OCI-LY3 (cell line): Measurements from ENCODE around the gene ZNF160.
"Not testable (repeated sequence)": the region's sequence is repeated elsewhere in the genome, so short reads cannot be mapped to it uniquely, and the experiment has no call there.

Experiments
- H2AFZ ChIP-seq: fragments of 200-600, 300-600 bp; shearing (Covaris generic); 2 replicates; pipeline ENCODE4 v1.6.0; 2014; ENCODE audit warnings: antibody characterized with exemption, low read depth, low read length
- H3K27ac ChIP-seq: fragments of 200-600, 300-600 bp; sonication (generic); 2 replicates; pipeline ENCODE4 v1.5.1; 2014; ENCODE audit warnings: mild to moderate bottlenecking, low read length, moderate library complexity, mixed read lengths
- H3K27me3 ChIP-seq: fragments of 200-600, 300-600 bp; sonication (generic); 2 replicates; pipeline ENCODE4 v1.6.1; 2014; ENCODE audit warnings: low read depth, low read length, mixed read lengths
- H3K36me3 ChIP-seq: fragments of 200-600, 300-600 bp; sonication (generic); replicated peaks from 2 replicates; pipeline ENCODE3; 2014; ENCODE audit warnings: low read depth, low read length, mixed read lengths
- H3K4me1 ChIP-seq: fragments of 300-600, 200-600 bp; sonication (generic); 2 replicates; pipeline ENCODE4 v1.6.1; 2014; ENCODE audit warnings: low read length, mixed read lengths
- H3K4me2 ChIP-seq: fragments of 200-600, 300-600 bp; sonication (generic); 2 replicates; pipeline ENCODE4 v1.6.1; 2014; ENCODE audit warnings: low read length, mixed read lengths
- H3K4me3 ChIP-seq: fragments of 300-600, 200-600 bp; sonication (generic); 2 replicates; pipeline ENCODE4 v1.5.1; 2014; ENCODE audit warnings: antibody characterized with exemption, mild to moderate bottlenecking, low read length, moderate library complexity
- H3K79me2 ChIP-seq: fragments of 300-600, 200-600 bp; shearing (Covaris generic); 2 replicates; pipeline ENCODE4 v1.6.1; 2014; ENCODE audit warnings: mild to moderate bottlenecking, low read length, mixed read lengths
- H3K9ac ChIP-seq: fragments of 300-600, 200-600 bp; shearing (Covaris generic); 2 replicates; pipeline ENCODE4 v1.6.0; 2014; ENCODE audit warnings: mild to moderate bottlenecking, low read length, moderate library complexity
- H3K9me3 ChIP-seq: fragments of 200-600, 300-600 bp; shearing (Covaris generic); 2 replicates; pipeline ENCODE4 v1.6.1; 2014; ENCODE audit warnings: low read length, mixed read lengths; ENCODE audit not compliant: insufficient read depth
- H4K20me1 ChIP-seq: fragments of 200-600, 300-600 bp; sonication (generic); 2 replicates; pipeline ENCODE4 v1.6.1; 2016; ENCODE audit warnings: low read length, mixed read lengths; ENCODE audit not compliant: insufficient read depth
- CTCF ChIP-seq: fragments of 200-600, 300-600 bp; sonication (generic); IDR thresholded peaks from 2 replicates; pipeline ENCODE4 v1.5.1; 2014; ENCODE audit warnings: antibody characterized with exemption, low read length, low read depth
- EZH2phosphoT487 ChIP-seq: fragments of 200-600 bp; shearing (Covaris generic); IDR thresholded peaks from 2 replicates; pipeline ENCODE4 v1.6.1; 2018; ENCODE audit warnings: antibody characterized with exemption, mixed run types, low read depth

ZNF160 gene

GRCh38 chr19:53102206-53102755, 941 bp downstream of the ZNF160 start:
- no peak overlapping the region for H2AFZ ChIP-seq
- peak overlapping the region; percentile 94 for H3K4me3 ChIP-seq
- H3K27ac ChIP-seq: peak overlapping the region; percentile 43; the same call in 1 of the 2 replicates
- H3K4me1 ChIP-seq: peaks cover 11% of the 10 kb centered on the region
- peaks cover 32% of the 10 kb centered on the region for H4K20me1 ChIP-seq
- no peaks in the 10 kb centered on the region for H3K9me3 ChIP-seq
- H3K79me2 ChIP-seq: peaks cover 57% of the 10 kb centered on the region
- peak overlapping the region; percentile 97 for H3K4me2 ChIP-seq
- H3K27me3 ChIP-seq: no peaks in the 10 kb centered on the region
- peaks cover 34% of the 10 kb centered on the region for H3K36me3 ChIP-seq
- TF ChIP-seq EZH2phosphoT487: no peak
- TF ChIP-seq CTCF: no peak
- H3K9ac ChIP-seq: peak overlapping the region; percentile 93

DNA sequence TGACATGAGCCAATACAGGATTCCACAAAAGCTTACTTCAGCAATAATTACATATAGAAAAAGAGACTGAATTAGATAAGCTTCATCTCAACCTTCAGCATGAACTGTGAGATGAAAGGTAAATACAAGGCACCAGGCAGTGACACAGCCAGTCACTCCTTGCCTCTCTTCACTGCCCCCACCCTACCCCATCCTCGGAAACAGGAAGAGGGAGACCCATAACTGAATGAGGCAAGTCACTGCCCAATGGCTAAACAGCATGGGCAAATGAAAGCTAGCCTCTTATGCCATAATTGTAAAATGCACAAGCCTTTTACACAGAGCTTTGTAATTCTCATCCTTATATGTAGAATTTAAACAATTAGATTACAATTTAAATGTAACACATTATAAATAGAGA, 1.7 kb downstream of the ZNF160 start:
- no peak for TF ChIP-seq CTCF
- no peak overlapping the region for H3K27ac ChIP-seq
- H3K9ac ChIP-seq: no peak overlapping the region
- peak overlapping the region; percentile 97 for H3K4me2 ChIP-seq
- peaks cover 58% of the 10 kb centered on the region for H3K79me2 ChIP-seq
- H3K27me3 ChIP-seq: no peaks in the 10 kb centered on the region
- no peaks in the 10 kb centered on the region for H3K9me3 ChIP-seq
- no peak overlapping the region for H2AFZ ChIP-seq
- peak overlapping the region; percentile 94 for H3K4me3 ChIP-seq
- peaks cover 11% of the 10 kb centered on the region for H3K4me1 ChIP-seq
- peaks cover 33% of the 10 kb centered on the region for H4K20me1 ChIP-seq
- peaks cover 35% of the 10 kb centered on the region for H3K36me3 ChIP-seq

- peaks cover 51% of the 10 kb centered on the region for H3K36me3 ChIP-seq
- H3K4me3 ChIP-seq, H3K9ac ChIP-seq, H2AFZ ChIP-seq, H3K27me3 ChIP-seq, H3K9me3 ChIP-seq, H3K4me2 ChIP-seq, H3K27ac ChIP-seq: not testable (repeated sequence)
- H4K20me1 ChIP-seq: peaks cover 50% of the 10 kb centered on the region
- H3K4me1 ChIP-seq: peaks cover 11% of the 10 kb centered on the region
- peaks cover 74% of the 10 kb centered on the region for H3K79me2 ChIP-seq
Observed at GRCh38 chr19:53098570-53098969, 4.7 kb downstream of the ZNF160 start.

- H3K4me1 ChIP-seq, H3K4me3 ChIP-seq, H3K9me3 ChIP-seq, H3K9ac ChIP-seq, H3K27me3 ChIP-seq, H3K27ac ChIP-seq, H3K4me2 ChIP-seq, H2AFZ ChIP-seq: not testable (repeated sequence)
- Histone ChIP-seq H3K79me2 (peaks cover 74% of the 10 kb centered on the region), H3K36me3 (peaks cover 57% of the 10 kb centered on the region), H4K20me1 (peaks cover 56% of the 10 kb centered on the region)
Observed at GRCh38 chr19:53096982-53097690, 6.1 kb downstream of the ZNF160 start.

DNA sequence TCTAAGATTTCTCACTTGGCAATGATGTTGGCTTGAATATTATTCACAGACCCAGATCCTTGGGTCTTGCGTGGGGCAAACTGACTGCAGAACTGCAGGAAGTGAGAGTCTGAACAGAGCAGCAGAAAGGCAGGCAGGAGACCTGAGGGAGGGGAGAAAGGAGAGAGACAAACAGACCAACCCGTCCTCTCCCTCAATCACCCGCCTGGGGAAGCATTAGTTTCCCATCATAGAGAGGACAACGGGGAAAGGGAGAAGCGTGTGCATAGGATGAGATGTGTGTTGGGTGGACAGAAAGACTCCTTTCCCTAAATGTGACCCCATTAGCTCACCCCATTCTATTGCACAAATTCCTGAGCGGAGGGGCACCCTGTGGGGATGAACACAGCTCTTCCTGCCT, 6.6 kb downstream of the ZNF160 start:
- not testable (repeated sequence) for H3K9me3 ChIP-seq, H3K4me2 ChIP-seq, H2AFZ ChIP-seq, H3K4me1 ChIP-seq, H3K4me3 ChIP-seq, H3K27ac ChIP-seq, H3K9ac ChIP-seq, H3K27me3 ChIP-seq
- Histone ChIP-seq H3K79me2 (peaks cover 68% of the 10 kb centered on the region), H3K36me3 (peaks cover 55% of the 10 kb centered on the region), H4K20me1 (peaks cover 55% of the 10 kb centered on the region)
